Embryonic facial prominence (tissue), 1 donor: ENCODE measurements around the gene CGB8.

ENCODE experiments used
- DNase-seq: peaks from one replicate; pipeline ENCODE4 v3.0.0-alpha.2; 2016; ENCODE audit errors: extremely low spot score

CGB8 gene

DNA sequence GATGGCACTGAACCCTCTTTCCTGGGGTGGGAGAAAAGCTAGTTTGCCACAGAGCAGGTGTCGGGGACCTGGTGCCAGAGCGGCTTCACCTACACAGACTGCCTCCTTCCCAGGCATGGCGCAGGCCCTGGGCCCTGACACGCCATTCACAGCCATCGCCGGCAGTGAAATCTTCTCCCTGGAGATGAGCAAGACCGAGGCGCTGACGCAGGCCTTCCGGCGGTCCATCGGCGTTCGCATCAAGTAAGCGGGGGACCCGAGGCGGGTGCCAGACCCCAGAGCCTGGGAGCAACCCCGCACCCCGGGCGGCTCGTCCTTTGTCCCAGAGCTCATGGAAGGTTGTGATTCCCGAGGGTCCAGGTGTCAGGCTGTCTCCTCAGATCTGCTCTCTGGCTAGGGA is 42.0 kb downstream of the CGB8 start:
- DNase-seq = no peak

DNA sequence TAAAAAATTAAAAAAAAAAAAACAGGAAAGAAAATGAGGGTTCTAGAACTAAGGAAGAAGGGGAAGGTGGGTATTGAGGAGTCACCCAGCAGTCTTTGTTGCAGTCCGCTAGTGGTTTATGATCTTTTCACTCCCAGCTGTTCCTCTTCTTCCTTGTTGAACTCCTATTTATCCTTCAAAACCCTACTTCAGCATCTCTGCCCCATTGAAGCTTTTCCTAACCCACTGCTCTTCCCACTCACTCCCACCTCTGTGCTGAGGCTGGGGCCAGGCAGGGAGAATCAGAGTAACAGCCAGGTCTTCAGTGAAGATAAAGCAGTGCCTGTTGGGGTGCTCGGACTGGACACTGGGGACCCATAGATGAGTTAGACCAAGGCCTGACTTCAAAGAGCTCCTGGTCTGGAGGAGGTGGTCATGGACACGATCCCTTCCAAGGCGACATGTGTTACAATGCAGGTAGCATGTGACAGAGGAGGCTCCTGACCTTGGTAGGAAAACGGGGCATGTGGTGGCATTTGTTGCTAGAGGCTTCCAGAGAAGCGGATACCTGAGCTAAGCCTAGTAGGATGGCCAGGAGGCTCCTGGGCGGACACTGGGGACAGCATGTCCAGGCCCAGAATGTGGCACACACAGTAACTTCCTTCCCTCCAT is 43.8 kb downstream of the CGB8 start:
- DNase-seq = no peak

DNA sequence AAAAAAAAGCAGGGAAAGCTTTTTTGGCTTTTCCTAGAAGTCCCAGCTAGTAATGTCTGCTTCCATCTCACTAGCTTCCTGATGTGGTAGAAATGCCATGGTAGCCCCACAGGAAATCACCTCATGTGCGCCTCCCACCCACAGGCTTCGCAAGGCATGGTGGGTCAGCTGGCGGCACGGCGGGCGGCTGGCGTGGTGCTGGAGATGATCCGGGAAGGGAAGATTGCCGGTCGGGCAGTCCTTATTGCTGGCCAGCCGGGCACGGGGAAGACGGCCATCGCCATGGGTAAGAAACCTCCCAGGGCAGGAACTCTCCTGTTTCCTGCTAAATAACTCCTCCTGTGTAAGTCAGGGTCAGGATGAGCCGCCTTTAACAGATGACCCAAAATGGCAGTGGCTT is 44.8 kb downstream of the CGB8 start:
- DNase-seq = no peak

DNA sequence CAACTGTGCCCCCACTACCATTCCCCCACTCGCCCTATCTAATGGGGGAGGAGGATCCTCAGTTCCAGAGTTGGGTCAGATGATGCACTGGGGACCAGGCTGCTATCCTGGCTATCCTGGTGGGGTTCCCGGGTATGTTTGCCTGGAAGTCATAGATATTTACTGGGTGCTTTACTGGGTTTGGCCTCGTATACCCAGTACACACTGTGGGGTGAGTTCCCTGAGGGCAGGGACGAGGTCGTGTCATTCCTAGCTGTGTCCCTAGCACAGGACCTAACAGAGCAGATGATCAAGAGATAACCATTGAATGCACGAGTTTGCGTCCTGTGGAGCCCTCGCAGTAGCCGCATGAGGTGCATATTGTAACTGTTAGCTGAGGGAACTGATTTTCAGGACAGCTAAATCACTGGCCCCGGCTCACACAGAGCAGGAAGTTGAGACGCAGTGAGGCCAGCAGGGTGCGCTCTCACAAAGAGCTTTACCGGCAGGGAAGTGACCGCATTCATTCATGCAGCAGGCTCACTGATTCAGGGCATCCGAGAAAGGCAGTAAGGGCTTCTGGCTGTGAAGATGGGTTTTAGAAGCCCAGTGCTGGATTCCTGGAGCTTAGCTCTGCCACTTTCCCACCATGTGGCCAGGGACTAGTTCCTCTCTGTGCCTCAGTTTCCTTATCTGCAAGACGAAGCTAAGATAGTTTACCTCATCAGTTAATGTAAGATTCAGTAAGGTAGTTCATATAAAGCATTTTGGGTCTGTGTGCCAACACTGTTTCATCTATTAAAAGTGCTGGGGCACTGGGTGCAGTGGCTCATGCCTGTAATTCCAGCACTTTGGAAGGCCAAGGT is 49.2 kb downstream of the CGB8 start:
- no peak for DNase-seq

DNA sequence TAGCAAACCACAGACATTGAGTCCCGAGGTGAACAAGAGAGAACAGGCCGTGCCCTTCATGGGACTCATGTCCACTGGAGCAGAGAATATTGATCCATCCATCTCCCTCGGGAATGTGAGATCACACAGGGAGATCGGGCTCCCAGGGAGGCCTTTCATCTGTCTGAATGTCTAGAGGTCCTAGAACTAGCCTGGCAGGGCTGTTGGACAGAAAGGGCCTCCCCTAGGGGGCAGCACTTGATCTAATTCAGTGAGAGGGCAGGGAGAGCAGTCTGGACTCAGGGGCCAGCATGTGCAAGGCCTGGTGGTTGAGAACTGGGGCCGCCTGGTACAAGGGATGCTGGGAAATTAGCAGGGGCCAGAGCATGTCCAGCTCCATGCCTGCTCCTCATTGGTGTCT is 50.9 kb downstream of the CGB8 start:
- DNase-seq = peak; percentile 52
